A673 (cell line): Measurements from ENCODE around the gene FAM133A. TPM values are rescaled to one million over a fixed set of nuclear protein-coding genes. Genes with fewer than 3 reads are reported as not detected.

Source experiments
- BruUV-seq: library from RNA; stranded (reverse); fragments of 400-500 nt; replicated peaks from 2 replicates; lab custom pipeline; 2021; lab: Mats Ljungman, UMichigan
- CTCF ChIA-PET: fragments of 300-600 bp; sonication (Branson Sonifier 250); formaldehyde crosslinking; loops from one replicate; lab custom pipeline; 2022; ENCODE audit warnings: antibody characterized with exemption; lab: Charles Lee
- POLR2A ChIA-PET: fragments of 300-600 bp; sonication (Branson Sonifier 250); formaldehyde crosslinking; loops from one replicate; lab custom pipeline; 2022; ENCODE audit warnings: antibody characterized with exemption; ENCODE audit not compliant: low non-redundant PET; lab: Charles Lee
- DNase-seq: peaks from one replicate; pipeline ENCODE4 v3.0.0-alpha.2; 2015; ENCODE audit warnings: low spot score
- H3K27ac ChIP-seq: fragments of 200-600 bp; sonication (generic); 2 replicates; pipeline ENCODE4 v1.5.1; 2016; ENCODE audit warnings: mixed run types, low read depth, mild to moderate bottlenecking, mixed read lengths, antibody characterized with exemption, low read length; ENCODE audit not compliant: poor library complexity, severe bottlenecking
- H3K27me3 ChIP-seq: fragments of 200-600 bp; sonication (generic); replicated peaks from 2 replicates; pipeline ENCODE4 v1.6.1; 2017; ENCODE audit warnings: mixed run types, low read depth, mild to moderate bottlenecking, mixed read lengths, antibody characterized with exemption, low read length; ENCODE audit not compliant: insufficient read depth, poor library complexity
- H3K36me3 ChIP-seq: fragments of 200-600 bp; sonication (generic); 2 replicates; pipeline ENCODE4 v1.6.1; 2016; ENCODE audit warnings: mixed run types, mild to moderate bottlenecking, mixed read lengths, antibody characterized with exemption, low read length; ENCODE audit not compliant: insufficient read depth, poor library complexity, severe bottlenecking
- H3K4me1 ChIP-seq: fragments of 200-600 bp; sonication (generic); 2 replicates; pipeline ENCODE4 v1.6.1; 2017; ENCODE audit warnings: mixed run types, mild to moderate bottlenecking, mixed read lengths, antibody characterized with exemption, low read length; ENCODE audit not compliant: insufficient read depth, poor library complexity, severe bottlenecking
- H3K4me3 ChIP-seq: fragments of 200-600 bp; sonication (generic); 2 replicates; pipeline ENCODE4 v1.5.1; 2016; ENCODE audit warnings: low read depth, mixed run types, mild to moderate bottlenecking, mixed read lengths, low read length; ENCODE audit not compliant: poor library complexity, severe bottlenecking
- H3K9me3 ChIP-seq: fragments of 200-600 bp; sonication (generic); 2 replicates; pipeline ENCODE4 v1.6.1; 2016; ENCODE audit warnings: mixed run types, low read depth, mild to moderate bottlenecking, mixed read lengths, antibody characterized with exemption, low read length; ENCODE audit not compliant: poor library complexity, severe bottlenecking
- EZH2 ChIP-seq: fragments of 200-600 bp; sonication (generic); IDR thresholded peaks from 2 replicates; pipeline ENCODE4 v1.6.1; 2017; ENCODE audit warnings: borderline replicate concordance, low read depth, mild to moderate bottlenecking, mixed read lengths, antibody characterized with exemption, low read length; ENCODE audit not compliant: poor library complexity, severe bottlenecking
- intact Hi-C: fragments of 100-400 bp; cut with micrococcal nuclease; formaldehyde crosslinking; loops from one replicate; pipeline ENCODE4 v1.10.0; 2022; ENCODE audit not compliant: unreplicated experiment
- total RNA-seq: library from RNA; stranded (reverse); gene quantifications from 2 replicates; pipeline ENCODE4 v1.2.3, GENCODE V29; 2021
- TF ChIP-seq, protein P1 (sequence below): fragments of 300-800, 200-600 bp; sonication (generic); conservative IDR thresholded peaks from 2 replicates; pipeline ENCODE4 v1.5.1; 2017; ENCODE audit warnings: low read depth, mild to moderate bottlenecking, antibody characterized with exemption, low read length, moderate library complexity, mixed read lengths

The FAM133A gene
- total RNA-seq, 1 experiment from 2014 or later = not detected

GRCh38 chrX:93703701-93704100, 29.7 kb downstream of the FAM133A start:
- no peaks in the 10 kb centered on the region for H3K4me1 ChIP-seq
- no TSS peak for BruUV-seq
- CTCF ChIA-PET = no interaction called here

GRCh38 chrX:93711076-93711475, 37.1 kb downstream of the FAM133A start:
- BruUV-seq = no TSS peak
- Histone ChIP-seq H3K4me1 (no peaks in the 10 kb centered on the region), H3K27me3 (no peaks in the 10 kb centered on the region), H3K36me3 (no peaks in the 10 kb centered on the region), H3K27ac (no peak overlapping the region), H3K4me3 (no peak overlapping the region), H3K9me3 (no peaks in the 10 kb centered on the region)
- ChIA-PET CTCF (no interaction called here), POLR2A (no interaction called here)
- TF ChIP-seq EZH2 = no peak
- TF ChIP-seq, protein P1, sequence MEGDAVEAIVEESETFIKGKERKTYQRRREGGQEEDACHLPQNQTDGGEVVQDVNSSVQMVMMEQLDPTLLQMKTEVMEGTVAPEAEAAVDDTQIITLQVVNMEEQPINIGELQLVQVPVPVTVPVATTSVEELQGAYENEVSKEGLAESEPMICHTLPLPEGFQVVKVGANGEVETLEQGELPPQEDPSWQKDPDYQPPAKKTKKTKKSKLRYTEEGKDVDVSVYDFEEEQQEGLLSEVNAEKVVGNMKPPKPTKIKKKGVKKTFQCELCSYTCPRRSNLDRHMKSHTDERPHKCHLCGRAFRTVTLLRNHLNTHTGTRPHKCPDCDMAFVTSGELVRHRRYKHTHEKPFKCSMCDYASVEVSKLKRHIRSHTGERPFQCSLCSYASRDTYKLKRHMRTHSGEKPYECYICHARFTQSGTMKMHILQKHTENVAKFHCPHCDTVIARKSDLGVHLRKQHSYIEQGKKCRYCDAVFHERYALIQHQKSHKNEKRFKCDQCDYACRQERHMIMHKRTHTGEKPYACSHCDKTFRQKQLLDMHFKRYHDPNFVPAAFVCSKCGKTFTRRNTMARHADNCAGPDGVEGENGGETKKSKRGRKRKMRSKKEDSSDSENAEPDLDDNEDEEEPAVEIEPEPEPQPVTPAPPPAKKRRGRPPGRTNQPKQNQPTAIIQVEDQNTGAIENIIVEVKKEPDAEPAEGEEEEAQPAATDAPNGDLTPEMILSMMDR = no peak
- intact Hi-C loops = no loop called here
- DNase-seq = no peak

More at GRCh38 chrX:93703701-93704100, 29.7 kb downstream of the FAM133A start:
- no peaks in the 10 kb centered on the region for H3K36me3 ChIP-seq
- no peak for TF ChIP-seq EZH2
- TF ChIP-seq, protein P1 = no peak
- no peaks in the 10 kb centered on the region for H3K9me3 ChIP-seq
- H3K4me3 ChIP-seq = no peak overlapping the region
- intact Hi-C loops = no loop called here
- DNase-seq = no peak
- POLR2A ChIA-PET = no interaction called here
- no peaks in the 10 kb centered on the region for H3K27me3 ChIP-seq
- no peak overlapping the region for H3K27ac ChIP-seq

- no peak for DNase-seq
- no peaks in the 10 kb centered on the region for H3K9me3 ChIP-seq
- POLR2A ChIA-PET = no interaction called here
- H3K4me1 ChIP-seq = no peaks in the 10 kb centered on the region
- no peak overlapping the region for H3K4me3 ChIP-seq
- CTCF ChIA-PET = no interaction called here
- intact Hi-C loops = no loop called here
- TF ChIP-seq EZH2 = no peak
- TF ChIP-seq, protein P1 = no peak
- H3K36me3 ChIP-seq = no peaks in the 10 kb centered on the region
- BruUV-seq = no TSS peak
- no peaks in the 10 kb centered on the region for H3K27me3 ChIP-seq
- H3K27ac ChIP-seq = no peak overlapping the region
These were observed 67.8 kb downstream of the FAM133A start for GRCh38 chrX:93741811-93742210.
